Right cardiac atrium (tissue), 5 donors: ENCODE results near the gene ZNF845. TPM values are rescaled to one million over a fixed set of nuclear protein-coding genes. Genes with fewer than 3 reads are reported as not detected.
"Not testable (repeated sequence)": the region's sequence is repeated elsewhere in the genome, so short reads cannot be mapped to it uniquely, and the experiment has no call there.

ENCODE experiments used
- ATAC-seq, 2 donors: fragments of 200-7000 bp; cut with Tn5 transposase; one replicate each; pipeline versions ENCODE4 v1.8.0 to v1.9.1; 2020; ENCODE audit warnings: moderate library complexity in 2 of 2, mild to moderate bottlenecking in 1 of 2
- DNase-seq, 3 donors: peaks; one replicate each; pipeline ENCODE4 v3.0.0-alpha.2; 2020
- H3K27ac ChIP-seq: one replicate; pipeline ENCODE4 v1.5.1; 2013; ENCODE audit warnings: mild to moderate bottlenecking, low read length, control low read depth, moderate library complexity
- H3K27me3 ChIP-seq: one replicate; pipeline ENCODE4 v1.6.1; 2013; ENCODE audit not compliant: control insufficient read depth, insufficient read depth
- H3K4me1 ChIP-seq: one replicate; pipeline ENCODE4 v1.6.1; 2013; ENCODE audit warnings: low read length; ENCODE audit not compliant: control insufficient read depth, insufficient read depth
- H3K4me3 ChIP-seq: one replicate; pipeline ENCODE4 v1.5.1; 2013; ENCODE audit warnings: low read length, control low read depth
- H3K9me3 ChIP-seq: one replicate; pipeline ENCODE4 v1.6.1; 2013; ENCODE audit warnings: low read length; ENCODE audit not compliant: control insufficient read depth
- WGBS: extraction: QIAGEN DNeasy Blood & Tissue Kit; methylation state at CpG from one replicate; pipeline ENCODE4 v1.1.7; 2013; 5-methylcytosine and 5-hydroxymethylcytosine counted together
- intact Hi-C, 4 donors: fragments of 100-400 bp; cut with DNase I; formaldehyde crosslinking; loops; one replicate each; pipeline versions ENCODE4 v1.11.0 to v1.14.0; 2022 to 2023
- long read RNA-seq, 4 donors: library from polyadenylated mRNA; unstranded; transcript quantifications; one replicate each; pipeline ENCODE4 v2.0.0, GENCODE V29; 2020 to 2021
- polyA plus RNA-seq: library from polyadenylated mRNA; stranded (reverse); fragments of 200-250 nt; gene quantifications from one replicate; pipeline ENCODE4 v1.2.3, GENCODE V29; 2013
- total RNA-seq, 4 donors: library from RNA; stranded (reverse); fragmentation: NEBNext Ultra II Directional; extraction: Animal tissue kit (Norgen Biotek cat#: 25700); gene quantifications; one replicate each; pipeline ENCODE4 v1.2.1, GENCODE V29; 2021
- donor health status: healthy with polysubstance abuse.
- donor health status: DM: no; HTN: yes; CAD: no.
- donor health status: DM: no; HTN: no; CAD: no.
- donor health status: DM: no; HTN: yes; CAD: no; lungs with severe emphysema.
- donor health status: DM: yes; HTN: yes; CAD: no.

ZNF845 gene
- total RNA-seq (1 to 10 TPM; 3.7 to 4.8 (median 4.4) TPM), polyA plus RNA-seq (2.0 TPM)
- long read RNA-seq, donor 1, full-length matches to known transcripts, result 5 of 6 reads
- long read RNA-seq, donor 1, partial matches to known transcripts, result 0 of 6 reads
- long read RNA-seq, donor 1, other reads (novel, unspliced or antisense), result 1 of 6 reads
- long read RNA-seq, donor 2, full-length matches to known transcripts, result 2 of 2 reads
- long read RNA-seq, donor 2, partial matches to known transcripts, result 0 of 2 reads
- long read RNA-seq, donor 2, other reads (novel, unspliced or antisense), result 0 of 2 reads
- long read RNA-seq, donor 3, full-length matches to known transcripts, result 8 of 12 reads
- long read RNA-seq, donor 3, partial matches to known transcripts, result 0 of 12 reads
- long read RNA-seq, donor 3, other reads (novel, unspliced or antisense), result 4 of 12 reads
- long read RNA-seq, donor 4, full-length matches to known transcripts, result 2 of 2 reads
- long read RNA-seq, donor 4, partial matches to known transcripts, result 0 of 2 reads
- long read RNA-seq, donor 4, other reads (novel, unspliced or antisense), result 0 of 2 reads

DNA sequence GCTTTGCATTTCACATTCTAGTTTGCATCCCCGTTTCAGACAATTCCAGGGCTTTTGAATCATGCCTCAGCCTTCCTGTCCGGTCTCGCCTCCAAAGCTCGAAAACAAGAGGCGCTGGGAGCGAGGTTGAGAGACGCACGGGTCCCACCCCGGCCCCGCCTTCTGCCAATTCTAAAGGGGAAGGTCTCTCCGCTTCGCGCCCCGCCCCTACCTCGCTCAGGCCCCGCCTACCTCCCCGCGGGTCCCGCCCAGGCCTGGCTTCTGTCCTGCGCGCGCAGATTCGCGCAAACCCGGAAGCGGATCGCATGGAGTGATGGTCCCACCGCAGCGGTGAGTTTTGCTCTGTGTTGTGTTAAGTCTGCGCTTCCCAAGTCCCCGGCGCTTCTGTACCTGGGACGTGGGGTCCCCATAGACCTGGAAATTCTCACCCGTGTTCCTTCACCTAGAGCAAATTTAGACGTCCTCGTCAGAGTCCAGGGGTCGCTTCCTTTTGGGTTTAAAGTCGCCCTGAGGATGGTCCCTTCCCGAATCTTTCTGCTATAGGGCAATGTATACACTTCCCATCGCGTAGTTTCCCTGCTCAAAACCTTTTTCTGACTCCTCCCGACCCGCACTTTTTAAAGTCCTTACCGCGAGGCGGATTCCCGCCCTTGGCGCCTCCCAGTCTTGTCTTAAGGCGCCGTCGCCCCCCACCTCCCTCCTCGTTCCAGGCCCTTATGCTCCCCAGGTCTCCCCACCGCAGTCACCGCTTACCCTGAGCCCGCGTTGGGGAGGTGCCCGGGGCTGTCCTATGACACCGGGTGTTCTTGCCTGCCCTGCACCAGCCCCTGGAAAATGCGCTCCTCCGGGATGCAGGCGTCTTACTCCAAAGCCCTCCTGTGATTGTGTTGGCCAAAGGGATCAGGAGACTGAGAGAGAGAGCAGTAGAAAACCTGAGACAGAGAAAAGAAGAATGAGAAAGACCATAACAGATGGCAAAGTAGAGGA lies at the start of gene ZNF845:
Gene ZNF845 (plus strand): TSS at position 287 of the 987 bp plus-strand sequence. CDS start 7,559 bp downstream, outside the sequence.
- Histone ChIP-seq H3K9me3 (no peaks in the 10 kb centered on the region), H3K4me1 (no peaks in the 10 kb centered on the region), H3K27me3 (no peaks in the 10 kb centered on the region), H3K4me3 (peak within 1 kb of the TSS; percentile 93), H3K27ac (peak within 1 kb of the TSS; percentile 21)
- whole genome bisulfite sequencing, result under 1% methylated on average over 61 of the region's 61 CpGs
- DNase-seq, result peak; percentile 95 to 99 (median 97)
- ATAC-seq, result peak; percentile 100
- intact Hi-C loops, result no loop called here

DNA sequence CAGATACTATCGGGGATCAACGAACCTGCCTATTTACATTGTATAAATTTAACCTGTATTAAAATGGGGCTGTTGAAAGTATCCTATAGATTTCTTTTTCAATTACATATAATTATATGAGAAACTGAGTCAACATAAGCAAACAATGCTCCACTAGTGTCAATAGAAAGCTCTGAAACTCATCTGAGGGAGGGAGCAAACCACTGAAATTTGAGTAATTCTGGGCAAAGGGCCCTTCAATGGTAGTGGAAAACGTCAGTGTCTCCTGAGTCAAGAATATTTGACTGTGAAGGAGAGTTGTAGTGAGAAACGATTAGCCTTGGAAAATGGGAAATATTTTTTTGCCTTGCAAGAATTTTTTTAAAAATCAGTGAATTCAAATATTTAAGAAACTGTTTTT lies 48.5 kb upstream of the ZNF845 start:
- H3K27ac ChIP-seq, result no peak overlapping the region
- ATAC-seq, result no peak
- no peak overlapping the region for H3K4me3 ChIP-seq
- DNase-seq, result no peak
- no peaks in the 10 kb centered on the region for H3K27me3 ChIP-seq
- intact Hi-C loops, result no loop called here
- H3K4me1 ChIP-seq, result no peaks in the 10 kb centered on the region
- H3K9me3 ChIP-seq, result no peaks in the 10 kb centered on the region
- WGBS, result 65% methylated on average over 4 of the region's 4 CpGs

DNA sequence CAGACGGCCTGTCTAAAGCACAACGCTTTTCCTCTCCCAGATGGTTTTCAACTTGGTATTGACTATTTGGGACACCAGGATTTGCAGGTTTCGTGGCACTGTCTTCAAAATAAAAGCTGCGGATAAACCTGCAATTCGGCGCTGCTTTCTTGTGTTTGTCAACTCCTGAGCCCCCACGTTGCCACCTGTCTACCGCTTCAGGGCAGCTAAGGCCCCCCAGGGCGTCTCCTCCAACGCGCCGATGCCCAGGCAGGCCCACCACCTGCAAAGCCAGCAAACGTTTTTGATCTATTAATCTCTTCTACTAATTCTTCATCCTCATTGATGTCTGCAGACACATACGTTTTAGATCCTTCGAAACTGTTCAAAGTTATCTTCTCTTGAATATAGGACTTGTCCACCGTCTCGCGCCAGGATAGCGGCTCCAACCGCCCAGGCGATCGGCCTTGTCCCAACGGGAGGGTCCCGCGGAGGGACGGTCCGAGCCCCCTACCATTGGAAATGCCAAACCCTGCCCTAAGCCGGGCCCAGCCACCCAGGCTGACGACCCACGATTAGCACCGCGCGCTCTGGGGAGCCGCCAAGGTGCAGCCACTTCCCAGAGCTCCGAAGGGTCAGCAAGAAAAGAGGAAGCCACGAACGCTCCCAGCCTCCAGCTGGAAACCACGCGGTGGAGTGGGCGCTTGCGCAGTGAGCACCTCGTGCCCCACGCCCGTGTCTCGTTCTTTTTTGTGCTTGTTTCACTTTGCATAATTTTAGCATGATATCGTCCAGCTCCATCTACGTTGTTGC lies 42.6 kb upstream of the ZNF845 start:
- Histone ChIP-seq H3K4me3 (no peak overlapping the region), H3K4me1 (no peaks in the 10 kb centered on the region), H3K27ac (no peak overlapping the region), H3K27me3 (no peaks in the 10 kb centered on the region), H3K9me3 (peaks cover 6% of the 10 kb centered on the region)
- WGBS, result 89% methylated on average over 47 of the region's 47 CpGs
- DNase-seq (no peak), ATAC-seq (no peak)
- intact Hi-C loops, result no loop called here

DNA sequence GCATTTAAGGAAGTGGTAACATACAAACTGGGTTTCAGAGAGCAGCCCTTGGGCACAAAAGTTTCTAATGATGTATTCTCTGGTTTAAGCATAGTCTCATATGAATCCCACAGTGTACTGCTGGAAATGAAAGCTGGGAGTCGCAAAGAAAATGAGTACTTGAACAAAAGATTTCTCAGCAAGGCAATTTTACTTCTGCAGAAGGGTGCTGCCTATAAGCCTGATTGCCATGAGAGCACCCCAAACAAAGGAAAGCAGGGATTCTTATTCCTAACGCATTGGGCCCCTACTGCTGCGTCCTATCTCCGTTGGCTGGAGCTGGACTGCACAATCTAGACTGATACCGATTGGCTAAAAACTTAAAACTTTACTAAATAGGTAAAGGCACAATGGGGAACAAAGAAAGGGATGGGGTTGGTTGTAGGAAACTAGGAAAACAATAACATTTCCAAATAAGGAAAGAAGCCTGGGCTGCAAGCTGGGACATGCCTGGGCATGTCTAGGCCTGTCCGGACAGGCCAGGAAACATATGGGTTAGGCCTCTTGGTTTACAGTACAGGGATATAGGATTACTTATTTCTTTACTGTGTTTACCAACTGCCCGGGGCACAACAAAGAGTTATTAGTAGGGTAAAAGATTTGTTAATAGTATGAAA lies 38.6 kb upstream of the ZNF845 start:
- intact Hi-C loops, result no loop called here
- WGBS, result 90% methylated on average over 7 of the region's 7 CpGs

DNA sequence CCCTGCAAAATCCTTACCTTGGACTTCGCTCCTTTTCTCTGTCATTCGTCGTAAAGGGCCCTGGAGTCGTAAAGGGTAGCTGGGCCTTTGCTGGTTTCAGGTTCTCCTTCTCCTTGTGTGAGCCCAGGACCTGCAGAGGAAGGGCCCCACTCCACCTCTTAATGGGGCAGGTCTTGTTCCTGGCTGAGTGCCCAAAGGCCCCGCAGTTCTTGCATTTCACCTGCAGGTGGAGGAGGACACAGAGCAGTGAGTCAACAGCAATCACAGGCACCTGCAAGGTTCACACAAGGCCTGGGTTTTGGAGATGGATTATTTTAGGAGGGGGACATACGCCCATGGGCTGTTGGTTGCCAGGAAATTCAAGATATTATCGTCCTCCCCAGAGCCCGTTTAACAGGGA lies 32.2 kb upstream of the ZNF845 start:
- WGBS, result 25% methylated on average over 1 of the region's 8 CpGs
- intact Hi-C loops, ATAC-seq: not testable (repeated sequence)

More for the DNA sequence above, 38.6 kb upstream of the ZNF845 start:
- DNase-seq (no peak), ATAC-seq (no peak)
- Histone ChIP-seq H3K4me1 (no peaks in the 10 kb centered on the region), H3K9me3 (peaks cover 6% of the 10 kb centered on the region), H3K27me3 (no peaks in the 10 kb centered on the region), H3K27ac (no peak overlapping the region), H3K4me3 (no peak overlapping the region)

DNA sequence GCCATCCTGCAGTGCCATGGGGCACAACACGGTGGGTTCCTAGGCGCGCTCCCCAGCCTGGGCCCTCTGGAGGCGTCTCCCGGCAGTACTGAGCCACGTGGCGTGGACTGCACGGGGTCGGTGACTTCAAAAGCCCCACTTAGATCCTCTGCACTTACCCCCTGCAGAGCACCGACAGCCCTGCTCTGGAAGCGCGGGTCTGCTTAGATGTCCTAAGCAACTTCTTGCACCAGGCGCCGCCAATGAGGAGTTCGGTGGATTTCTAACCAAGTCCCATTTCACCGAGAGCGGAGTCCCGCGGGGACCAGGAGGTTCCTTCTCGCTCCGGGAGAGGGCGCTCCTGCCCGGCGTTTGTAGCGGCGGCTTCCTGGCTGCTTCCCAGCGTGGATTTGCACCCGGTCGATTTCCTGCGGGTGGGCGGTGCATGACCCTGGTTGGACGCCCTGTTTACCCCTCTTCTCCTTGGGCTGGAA lies 25.2 kb upstream of the ZNF845 start:
- no peaks in the 10 kb centered on the region for H3K4me1 ChIP-seq
- WGBS, result 5% methylated on average over 32 of the region's 32 CpGs
- H3K9me3 ChIP-seq, result no peaks in the 10 kb centered on the region
- no peak overlapping the region for H3K4me3 ChIP-seq
- no peak overlapping the region for H3K27ac ChIP-seq
- no peaks in the 10 kb centered on the region for H3K27me3 ChIP-seq
- intact Hi-C loops, result no loop called here
- peak in 2 of 3 donors; percentile 20 to 67 for DNase-seq
- peak in 1 of 2 donors; percentile 32 for ATAC-seq

More for the DNA sequence above, 32.2 kb upstream of the ZNF845 start:
- H3K4me1 ChIP-seq, H3K27me3 ChIP-seq, H3K27ac ChIP-seq, H3K4me3 ChIP-seq, H3K9me3 ChIP-seq, DNase-seq: not testable (repeated sequence)

DNA sequence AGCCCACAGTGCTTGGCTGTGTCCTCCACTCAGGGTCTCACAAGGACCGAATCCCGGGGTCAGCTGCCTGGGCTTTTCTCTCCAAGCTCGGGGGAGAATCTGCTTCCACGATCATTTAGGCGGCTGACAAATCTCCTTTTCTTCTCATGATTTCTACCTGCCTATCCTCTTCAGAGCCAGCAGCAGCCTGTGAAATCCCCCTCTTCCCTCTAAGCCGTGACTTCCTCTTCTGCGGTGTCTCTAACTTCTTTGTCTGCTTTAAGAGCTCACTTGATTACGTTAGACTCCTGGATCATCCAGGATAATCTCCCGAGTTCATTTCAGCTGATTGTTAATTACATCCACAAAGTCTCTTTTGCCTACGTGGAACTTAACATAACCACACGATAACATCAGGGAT lies 22.5 kb upstream of the ZNF845 start:
- 54% methylated on average over 11 of the region's 11 CpGs for WGBS
- intact Hi-C loops, result no loop called here
- no peak overlapping the region for H3K27ac ChIP-seq
- ATAC-seq (no peak), DNase-seq (no peak)
- H3K4me3 ChIP-seq, result no peak overlapping the region
- no peaks in the 10 kb centered on the region for H3K9me3 ChIP-seq
- H3K4me1 ChIP-seq, result no peaks in the 10 kb centered on the region
- no peaks in the 10 kb centered on the region for H3K27me3 ChIP-seq

DNA sequence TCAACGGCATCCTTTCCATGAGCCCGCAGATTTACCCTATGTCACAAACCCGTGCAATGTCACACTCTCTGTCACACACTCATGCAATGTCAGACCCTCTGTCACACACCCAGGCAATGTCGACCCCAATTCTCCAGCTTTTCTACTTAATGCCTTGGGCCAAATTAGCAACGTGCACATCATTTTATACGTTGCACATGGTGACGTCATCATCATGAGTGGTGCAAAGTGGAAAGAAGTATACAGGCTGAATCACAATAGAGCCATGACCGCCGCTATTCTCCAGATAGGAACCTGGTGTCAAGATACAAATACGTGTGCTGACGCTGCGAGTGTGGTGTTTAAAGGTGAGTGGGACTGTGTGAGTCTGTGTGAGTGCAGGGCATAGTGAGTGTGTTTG lies 21.7 kb upstream of the ZNF845 start:
- Histone ChIP-seq H3K4me3 (no peak overlapping the region), H3K4me1 (no peaks in the 10 kb centered on the region), H3K27me3 (no peaks in the 10 kb centered on the region), H3K9me3 (no peaks in the 10 kb centered on the region), H3K27ac (no peak overlapping the region)
- intact Hi-C loops, result no loop called here
- no peak for DNase-seq
- no peak for ATAC-seq
- WGBS, result 74% methylated on average over 12 of the region's 12 CpGs

DNA sequence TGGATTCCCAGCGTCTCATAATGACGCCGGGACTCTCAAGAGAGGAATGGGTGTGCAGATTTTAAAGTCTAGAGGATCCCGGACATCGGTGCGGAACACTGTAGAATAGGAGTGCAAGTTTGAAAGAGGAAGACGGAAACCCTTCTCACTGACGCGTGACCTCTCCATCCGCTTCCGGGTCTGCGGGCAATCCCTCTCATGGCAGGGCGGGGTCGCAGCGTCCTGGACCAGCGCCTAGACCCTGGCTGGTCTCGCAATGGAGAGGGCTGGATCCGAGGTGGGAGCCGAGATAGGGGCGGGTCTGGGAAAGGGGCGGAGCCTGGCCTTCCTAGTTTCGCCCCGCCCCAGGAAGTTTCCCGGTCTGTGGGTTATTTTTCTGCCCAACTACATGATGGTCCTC lies 4.6 kb upstream of the ZNF845 start:
- Histone ChIP-seq H3K9me3 (peaks cover 5% of the 10 kb centered on the region), H3K4me1 (no peaks in the 10 kb centered on the region), H3K27ac (no peak overlapping the region), H3K4me3 (peak overlapping the region; percentile 3), H3K27me3 (no peaks in the 10 kb centered on the region)
- WGBS, result 16% methylated on average over 24 of the region's 24 CpGs
- DNase-seq (peak; percentile 83 to 89 (median 89)), ATAC-seq (peak; percentile 71 to 87)
- intact Hi-C loops, result no loop called here

DNA sequence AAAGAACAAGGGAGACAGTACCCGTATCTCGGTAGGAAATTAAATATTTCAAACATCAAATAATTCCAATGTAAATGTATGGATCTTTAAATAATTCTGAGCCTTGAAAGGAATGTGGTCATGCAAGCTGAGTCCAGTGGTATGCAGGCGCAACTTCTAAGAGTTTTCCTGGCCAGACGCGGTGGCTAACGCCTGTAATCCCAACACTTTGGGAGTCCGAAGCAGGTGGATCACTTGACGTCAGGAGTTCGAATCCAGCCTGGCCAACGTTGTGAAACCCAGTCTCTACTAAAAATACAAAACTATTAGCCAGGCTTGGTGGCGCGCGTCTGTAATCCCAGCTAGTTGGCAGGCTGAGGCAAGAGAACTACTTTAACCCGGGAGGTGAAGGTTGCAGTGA lies 1.1 kb upstream of the ZNF845 start:
- WGBS, result 72% methylated on average over 14 of the region's 14 CpGs
- intact Hi-C loops, result no loop called here

More for the DNA sequence above, 1.1 kb upstream of the ZNF845 start:
- no peaks in the 10 kb centered on the region for H3K27me3 ChIP-seq
- ATAC-seq (no peak), DNase-seq (no peak)
- peaks cover 5% of the 10 kb centered on the region for H3K9me3 ChIP-seq
- H3K4me3 ChIP-seq, result no peak overlapping the region
- H3K4me1 ChIP-seq, result no peaks in the 10 kb centered on the region
- H3K27ac ChIP-seq, result no peak overlapping the region
